Calu3 (cell line): ENCODE data around the gene GASK1B. TPM values are rescaled to one million over a fixed set of nuclear protein-coding genes. Genes with fewer than 3 reads are reported as not detected.

Experiments
- BruUV-seq: library from RNA; stranded (reverse); fragments of 400-500 nt; replicated peaks from 2 replicates; lab custom pipeline; 2021; lab: Mats Ljungman, UMichigan
- CTCF ChIA-PET: fragments of 300-600 bp; sonication (Branson Sonifier 250); formaldehyde crosslinking; loops from one replicate; lab custom pipeline; 2022; ENCODE audit warnings: antibody characterized with exemption; lab: Charles Lee
- DNase-seq: peaks from one replicate; pipeline ENCODE4 v3.0.0; 2022
- H3K27ac Mint-ChIP-seq: one replicate; pipeline ENCODE4 v1.8.0; 2022; ENCODE audit warnings: mixed read lengths; ENCODE audit not compliant: unreplicated experiment
- H3K27me3 Mint-ChIP-seq: one replicate; pipeline ENCODE4 v1.8.0; 2022; ENCODE audit warnings: mixed read lengths; ENCODE audit not compliant: unreplicated experiment
- H3K36me3 Mint-ChIP-seq: one replicate; pipeline ENCODE4 v1.8.0; 2022; ENCODE audit warnings: mild to moderate bottlenecking, moderate library complexity, mixed read lengths; ENCODE audit not compliant: insufficient read depth, unreplicated experiment
- H3K4me1 Mint-ChIP-seq: one replicate; pipeline ENCODE4 v1.8.0; 2022; ENCODE audit warnings: mild to moderate bottlenecking, low read depth, mixed read lengths; ENCODE audit not compliant: unreplicated experiment
- H3K4me3 Mint-ChIP-seq: one replicate; pipeline ENCODE4 v1.8.0; 2022; ENCODE audit warnings: mild to moderate bottlenecking, low read depth, moderate library complexity, mixed read lengths; ENCODE audit not compliant: unreplicated experiment
- H3K9me3 Mint-ChIP-seq: one replicate; pipeline ENCODE4 v1.8.0; 2022; ENCODE audit warnings: low read depth, mixed read lengths; ENCODE audit not compliant: unreplicated experiment
- intact Hi-C: fragments of 100-400 bp; cut with micrococcal nuclease; formaldehyde crosslinking; loops from one replicate; pipeline ENCODE4 v1.10.0; 2022; ENCODE audit not compliant: unreplicated experiment
- total RNA-seq: library from RNA; stranded (reverse); gene quantifications from 2 replicates; pipeline ENCODE4 v1.2.3, GENCODE V29; 2022
- TF ChIP-seq, protein P1 (sequence below): fragments of 200-600 bp; IDR thresholded peaks from one replicate; pipeline ENCODE4 v1.8.0; 2022; ENCODE audit warnings: antibody characterized with exemption; ENCODE audit not compliant: unreplicated experiment

Gene GASK1B
- total RNA-seq, 1 experiment from 2014 or later: 2.3 TPM

DNA sequence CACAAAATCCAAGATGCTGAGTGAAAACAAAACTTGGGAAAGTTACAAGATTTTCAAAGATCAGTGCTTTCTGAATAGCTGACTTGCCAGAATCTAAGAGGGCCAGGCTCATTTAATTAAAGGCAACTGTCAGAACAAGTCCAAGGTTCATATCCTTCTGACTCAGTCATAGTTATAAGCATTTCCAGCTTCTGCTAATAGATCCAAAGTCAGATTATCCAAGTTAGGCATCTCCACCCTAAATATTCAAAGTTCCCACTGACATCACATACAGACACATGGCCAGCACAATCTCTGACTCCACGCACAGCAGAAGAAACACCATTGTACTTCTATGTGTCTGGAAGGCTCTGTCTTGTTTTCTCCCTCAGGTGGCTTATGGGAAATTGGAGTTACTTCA is 41.8 kb downstream of the GASK1B start:
- DNase-seq: no peak
- no peak overlapping the region for H3K27ac Mint-ChIP-seq
- no peak overlapping the region for H3K4me3 Mint-ChIP-seq
- intact Hi-C loops: no loop called here
- no peaks in the 10 kb centered on the region for H3K27me3 Mint-ChIP-seq
- BruUV-seq: no TSS peak
- H3K36me3 Mint-ChIP-seq: no peaks in the 10 kb centered on the region
- CTCF ChIA-PET: no interaction called here
- no peaks in the 10 kb centered on the region for H3K4me1 Mint-ChIP-seq
- TF ChIP-seq, protein P1, sequence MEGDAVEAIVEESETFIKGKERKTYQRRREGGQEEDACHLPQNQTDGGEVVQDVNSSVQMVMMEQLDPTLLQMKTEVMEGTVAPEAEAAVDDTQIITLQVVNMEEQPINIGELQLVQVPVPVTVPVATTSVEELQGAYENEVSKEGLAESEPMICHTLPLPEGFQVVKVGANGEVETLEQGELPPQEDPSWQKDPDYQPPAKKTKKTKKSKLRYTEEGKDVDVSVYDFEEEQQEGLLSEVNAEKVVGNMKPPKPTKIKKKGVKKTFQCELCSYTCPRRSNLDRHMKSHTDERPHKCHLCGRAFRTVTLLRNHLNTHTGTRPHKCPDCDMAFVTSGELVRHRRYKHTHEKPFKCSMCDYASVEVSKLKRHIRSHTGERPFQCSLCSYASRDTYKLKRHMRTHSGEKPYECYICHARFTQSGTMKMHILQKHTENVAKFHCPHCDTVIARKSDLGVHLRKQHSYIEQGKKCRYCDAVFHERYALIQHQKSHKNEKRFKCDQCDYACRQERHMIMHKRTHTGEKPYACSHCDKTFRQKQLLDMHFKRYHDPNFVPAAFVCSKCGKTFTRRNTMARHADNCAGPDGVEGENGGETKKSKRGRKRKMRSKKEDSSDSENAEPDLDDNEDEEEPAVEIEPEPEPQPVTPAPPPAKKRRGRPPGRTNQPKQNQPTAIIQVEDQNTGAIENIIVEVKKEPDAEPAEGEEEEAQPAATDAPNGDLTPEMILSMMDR: no peak
- no peaks in the 10 kb centered on the region for H3K9me3 Mint-ChIP-seq

DNA sequence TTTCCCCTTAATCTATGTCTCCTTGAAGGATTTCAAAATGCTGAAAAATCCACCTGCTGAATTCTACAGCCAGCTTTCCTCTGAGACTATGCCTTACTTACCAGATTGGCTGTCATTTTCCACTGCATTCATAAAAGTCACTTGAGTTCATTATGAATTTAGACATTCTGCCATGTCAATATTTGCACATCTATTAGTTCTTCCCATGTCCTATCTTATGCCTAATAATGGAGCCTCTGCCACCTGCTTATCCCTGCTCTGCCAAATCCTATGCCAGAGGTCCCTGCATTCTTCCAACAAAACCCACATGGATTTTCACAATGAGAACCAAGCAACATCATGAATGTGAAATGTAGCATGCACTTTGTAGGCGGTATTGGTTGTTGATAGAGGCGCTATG is 42.6 kb downstream of the GASK1B start:
- no peaks in the 10 kb centered on the region for H3K4me1 Mint-ChIP-seq
- H3K4me3 Mint-ChIP-seq: no peak overlapping the region
- intact Hi-C loops: no loop called here
- no peaks in the 10 kb centered on the region for H3K9me3 Mint-ChIP-seq
- no peak overlapping the region for H3K27ac Mint-ChIP-seq
- TF ChIP-seq, protein P1: no peak
- BruUV-seq: no TSS peak
- no peak for DNase-seq
- no peaks in the 10 kb centered on the region for H3K27me3 Mint-ChIP-seq
- H3K36me3 Mint-ChIP-seq: no peaks in the 10 kb centered on the region
- CTCF ChIA-PET: no interaction called here

DNA sequence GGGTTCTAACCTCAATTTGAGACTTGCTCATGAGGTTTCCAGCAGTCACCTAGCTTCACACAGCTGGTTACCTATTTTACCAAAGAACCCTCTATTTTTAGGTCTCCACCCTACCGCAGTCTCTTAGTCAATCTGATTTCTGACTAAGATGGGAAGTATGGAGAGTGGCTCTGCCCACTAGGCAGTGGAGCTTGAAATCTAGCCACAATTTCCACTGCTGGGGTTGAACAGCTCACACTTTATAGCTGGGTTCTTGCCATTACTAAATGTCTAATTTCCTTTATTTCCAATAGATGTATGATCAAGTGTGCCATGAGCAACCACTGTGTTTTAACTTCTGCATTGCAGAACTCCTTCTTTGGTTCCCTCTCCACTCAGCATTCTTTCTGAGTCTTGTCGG is 43.1 kb downstream of the GASK1B start:
- intact Hi-C loops: no loop called here
- CTCF ChIA-PET: no interaction called here
- Mint-ChIP-seq H3K36me3 (no peaks in the 10 kb centered on the region), H3K27ac (no peak overlapping the region), H3K27me3 (no peaks in the 10 kb centered on the region), H3K4me1 (no peaks in the 10 kb centered on the region), H3K9me3 (no peaks in the 10 kb centered on the region), H3K4me3 (no peak overlapping the region)
- no TSS peak for BruUV-seq
- TF ChIP-seq, protein P1: no peak
- DNase-seq: no peak

GRCh38 chr4:158128540-158128939 is 44.3 kb downstream of the GASK1B start:
- TF ChIP-seq, protein P1: no peak
- Mint-ChIP-seq H3K4me3 (no peak overlapping the region), H3K27ac (no peak overlapping the region), H3K36me3 (no peaks in the 10 kb centered on the region), H3K9me3 (no peaks in the 10 kb centered on the region), H3K4me1 (no peaks in the 10 kb centered on the region), H3K27me3 (no peaks in the 10 kb centered on the region)
- intact Hi-C loops: no loop called here
- BruUV-seq: no TSS peak
- no peak for DNase-seq
- CTCF ChIA-PET: no interaction called here
